Left cardiac atrium (tissue), 4 donors: ENCODE measurements around the gene WARS2. TPM values are rescaled to one million over a fixed set of nuclear protein-coding genes. Genes with fewer than 3 reads are reported as not detected.
A peak's percentile ranks its signal among the peaks of the same experiment; 100 is the strongest.

Source experiments
- ATAC-seq, 2 donors: fragments of 200-7000 bp; cut with Tn5 transposase; one replicate each; pipeline ENCODE4 v1.9.1; 2020; ENCODE audit warnings: mild to moderate bottlenecking in 2 of 2, moderate library complexity in 2 of 2
- DNase-seq: peaks from one replicate; pipeline ENCODE4 v3.0.0-alpha.2; 2020
- intact Hi-C, 2 donors: fragments of 100-400 bp; cut with DNase I; formaldehyde crosslinking; loops; one replicate each; pipeline versions ENCODE4 v1.14.1 to v1.15.1; 2022 to 2023
- total RNA-seq, 2 donors: library from RNA; stranded (reverse); fragmentation: NEBNext Ultra II Directional; extraction: Animal tissue kit (Norgen Biotek cat#: 25700); gene quantifications; one replicate each; pipeline ENCODE4 v1.2.1, GENCODE V29; 2021
- donor health status: DM: no; HTN: yes; CAD: no.
- donor health status: DM: no; HTN: yes; CAD: no; lungs with severe emphysema.
- donor health status: DM: yes; HTN: yes; CAD: no.
- donor health status: Dilated cardiomyopathy.

WARS2 gene
- total RNA-seq, 2 donors from 2014 or later: 11.1 to 11.4 TPM

- intact Hi-C loops: no loop called here
Observed at GRCh38 chr1:118992237-118992825, 148.1 kb downstream of the WARS2 start.

GRCh38 chr1:118991448-118991847 lies 149.0 kb downstream of the WARS2 start:
- DNase-seq (no peak), ATAC-seq (no peak)
- intact Hi-C loops: no loop called here

More at GRCh38 chr1:118992237-118992825, 148.1 kb downstream of the WARS2 start:
- DNase-seq (no peak), ATAC-seq (no peak)

- intact Hi-C loops: no loop called here
- DNase-seq (no peak), ATAC-seq (no peak)
Observed at GRCh38 chr1:118990513-118991152, 149.8 kb downstream of the WARS2 start.

- intact Hi-C loops: no loop called here
- DNase-seq (no peak), ATAC-seq (no peak)
Observed at GRCh38 chr1:118989878-118990378, 150.5 kb downstream of the WARS2 start.

GRCh38 chr1:118989006-118989815 lies 151.2 kb downstream of the WARS2 start:
- no peak for ATAC-seq
- intact Hi-C loops: no loop called here
- DNase-seq: no peak

- ATAC-seq (peak; percentile 10 to 56), DNase-seq (no peak)
- intact Hi-C loops: no loop called here
Observed at GRCh38 chr1:118988186-118989005, 152.1 kb downstream of the WARS2 start, which contains the start of gene TBX15. Gene TBX15 (minus strand): TSS chr1:118988343. CDS start chr1:118987795, 548 bp downstream.

- no peak for DNase-seq
- peak; percentile 70 to 72 for ATAC-seq
- intact Hi-C loops: loop anchor here in 1 of 2 donors (2.0 kb wide), 1 partner anchor 13 kb away; no protein-coding TSS in a partner anchor
Observed at GRCh38 chr1:118987468-118988185, 152.8 kb downstream of the WARS2 start.

- DNase-seq: no peak
Observed at GRCh38 chr1:118986555-118987467, 153.6 kb downstream of the WARS2 start.

GRCh38 chr1:118985640-118986554 lies 154.6 kb downstream of the WARS2 start:
- intact Hi-C loops: loop anchor here in 1 of 2 donors (2.0 kb wide), 1 partner anchor 15 kb away; no protein-coding TSS in a partner anchor
- no peak for DNase-seq

More at GRCh38 chr1:118986555-118987467, 153.6 kb downstream of the WARS2 start:
- intact Hi-C loops: loop anchor here in 1 of 2 donors (2.0 kb wide), 1 partner anchor 14 kb away; no protein-coding TSS in a partner anchor
- ATAC-seq: peak; percentile 47 to 53

GRCh38 chr1:118984722-118985639 lies 155.5 kb downstream of the WARS2 start:
- ATAC-seq (no peak), DNase-seq (no peak)
- intact Hi-C loops: no loop called here

More at GRCh38 chr1:118985640-118986554, 154.6 kb downstream of the WARS2 start:
- ATAC-seq: no peak

- intact Hi-C loops: no loop called here
- no peak for ATAC-seq
- DNase-seq: no peak
Observed at GRCh38 chr1:118984086-118984721, 156.2 kb downstream of the WARS2 start.

GRCh38 chr1:118983558-118984041 lies 156.9 kb downstream of the WARS2 start:
- intact Hi-C loops: no loop called here
- ATAC-seq (no peak), DNase-seq (no peak)

- intact Hi-C loops: no loop called here
- ATAC-seq: no peak
- no peak for DNase-seq
Observed at GRCh38 chr1:118982821-118983557, 157.5 kb downstream of the WARS2 start.

- intact Hi-C loops: no loop called here
- DNase-seq (no peak), ATAC-seq (no peak)
Observed at GRCh38 chr1:118982266-118982665, 158.2 kb downstream of the WARS2 start.
